Activated naive CD4-positive, alpha-beta T cell treated with anti-CD3 and anti-CD28 coated beads for 36 hours (primary cell): Measurements from ENCODE around the gene SNAI3. TPM values are rescaled to one million over a fixed set of nuclear protein-coding genes. Genes with fewer than 3 reads are reported as not detected.

Experiments used
- CTCF ChIA-PET: fragments of 350-600 bp; sonication (Branson Sonifier 250); formaldehyde crosslinking; loops from one replicate; lab custom pipeline; 2021; ENCODE audit warnings: antibody characterized with exemption; lab: Charles Lee
- DNase-seq: peaks from one replicate; pipeline ENCODE4 v3.0.0-alpha.2; 2020
- H3K27ac Mint-ChIP-seq: one replicate; pipeline ENCODE4 v1.8.0; 2021; ENCODE audit warnings: mild to moderate bottlenecking, mixed read lengths
- H3K27me3 Mint-ChIP-seq: one replicate; pipeline ENCODE4 v1.8.0; 2021; ENCODE audit warnings: low read depth, mixed read lengths
- H3K36me3 Mint-ChIP-seq: one replicate; pipeline ENCODE4 v1.8.0; 2021; ENCODE audit warnings: low read depth, mixed read lengths
- H3K4me1 Mint-ChIP-seq: one replicate; pipeline ENCODE4 v1.8.0; 2021; ENCODE audit warnings: low read depth, mixed read lengths
- H3K4me3 Mint-ChIP-seq: one replicate; pipeline ENCODE4 v1.8.0; 2021; ENCODE audit warnings: mild to moderate bottlenecking, moderate library complexity, mixed read lengths
- H3K9me3 Mint-ChIP-seq: one replicate; pipeline ENCODE4 v1.8.0; 2021; ENCODE audit warnings: mixed read lengths
- intact Hi-C: fragments of 100-400 bp; cut with micrococcal nuclease; formaldehyde crosslinking; loops from one replicate; pipeline ENCODE4 v1.15.1; 2023
- total RNA-seq, 2 experiments: library from RNA; stranded (reverse); gene quantifications; one replicate each; pipeline ENCODE4 v1.2.3, GENCODE V29; 2021

Gene SNAI3
- total RNA-seq, 2 experiments from 2014 or later, result 2.9 to 3.0 TPM

- Mint-ChIP-seq H3K27me3 (no peaks in the 10 kb centered on the region), H3K36me3 (peaks cover 18% of the 10 kb centered on the region), H3K4me3 (no peak overlapping the region), H3K27ac (no peak overlapping the region), H3K9me3 (no peaks in the 10 kb centered on the region), H3K4me1 (no peaks in the 10 kb centered on the region)
- no peak for DNase-seq
- CTCF ChIA-PET, result interaction anchor here (0.8 to 1.7 kb wide), 2 partner anchors 12 to 24 kb away, joined by 3 to 6 read pairs; no protein-coding TSS in a partner anchor
- intact Hi-C loops, result no loop called here
Observed at GRCh38 chr16:88719267-88719932, 33.1 kb upstream of the SNAI3 start.

- CTCF ChIA-PET, result interaction anchor here (0.8 kb wide), 1 partner anchor 11 kb away, joined by 3 read pairs; no protein-coding TSS in a partner anchor
Observed at GRCh38 chr16:88718178-88718577, 31.9 kb upstream of the SNAI3 start.

GRCh38 chr16:88716601-88717001, 30.3 kb upstream of the SNAI3 start:
- Mint-ChIP-seq H3K27ac (no peak overlapping the region), H3K4me1 (no peaks in the 10 kb centered on the region), H3K9me3 (no peaks in the 10 kb centered on the region), H3K4me3 (no peak overlapping the region), H3K36me3 (peaks cover 17% of the 10 kb centered on the region), H3K27me3 (no peaks in the 10 kb centered on the region)
- no peak for DNase-seq
- intact Hi-C loops, result no loop called here
- CTCF ChIA-PET, result interaction anchor here (1.3 kb wide), 1 partner anchor 21 kb away, joined by 4 read pairs; no protein-coding TSS in a partner anchor

More at GRCh38 chr16:88718178-88718577, 31.9 kb upstream of the SNAI3 start:
- H3K36me3 Mint-ChIP-seq, result peaks cover 18% of the 10 kb centered on the region
- intact Hi-C loops, result no loop called here
- DNase-seq, result no peak
- H3K9me3 Mint-ChIP-seq, result no peaks in the 10 kb centered on the region
- H3K4me3 Mint-ChIP-seq, result no peak overlapping the region
- H3K4me1 Mint-ChIP-seq, result no peaks in the 10 kb centered on the region
- no peaks in the 10 kb centered on the region for H3K27me3 Mint-ChIP-seq
- no peak overlapping the region for H3K27ac Mint-ChIP-seq

GRCh38 chr16:88716201-88716600, 29.9 kb upstream of the SNAI3 start:
- Mint-ChIP-seq H3K4me1 (no peaks in the 10 kb centered on the region), H3K4me3 (no peak overlapping the region), H3K9me3 (no peaks in the 10 kb centered on the region), H3K27ac (no peak overlapping the region), H3K36me3 (peaks cover 17% of the 10 kb centered on the region), H3K27me3 (no peaks in the 10 kb centered on the region)
- intact Hi-C loops, result no loop called here
- CTCF ChIA-PET, result interaction anchor here (1.3 kb wide), 1 partner anchor 21 kb away, joined by 4 read pairs; no protein-coding TSS in a partner anchor
- no peak for DNase-seq

- Mint-ChIP-seq H3K36me3 (peaks cover 17% of the 10 kb centered on the region), H3K9me3 (no peaks in the 10 kb centered on the region), H3K4me1 (peaks cover 4% of the 10 kb centered on the region), H3K4me3 (no peak overlapping the region), H3K27ac (no peak overlapping the region), H3K27me3 (no peaks in the 10 kb centered on the region)
- no peak for DNase-seq
- CTCF ChIA-PET, result no interaction called here
- intact Hi-C loops, result no loop called here
Observed at GRCh38 chr16:88715312-88716190, 29.2 kb upstream of the SNAI3 start.

- intact Hi-C loops, result no loop called here
- CTCF ChIA-PET, result no interaction called here
Observed at GRCh38 chr16:88714420-88715302, 28.4 kb upstream of the SNAI3 start.

GRCh38 chr16:88713568-88714419, 27.5 kb upstream of the SNAI3 start:
- Mint-ChIP-seq H3K27me3 (no peaks in the 10 kb centered on the region), H3K27ac (no peak overlapping the region), H3K4me1 (peaks cover 5% of the 10 kb centered on the region)

More at GRCh38 chr16:88714420-88715302, 28.4 kb upstream of the SNAI3 start:
- no peak for DNase-seq
- no peaks in the 10 kb centered on the region for H3K27me3 Mint-ChIP-seq
- no peak overlapping the region for H3K4me3 Mint-ChIP-seq
- no peaks in the 10 kb centered on the region for H3K9me3 Mint-ChIP-seq
- peaks cover 5% of the 10 kb centered on the region for H3K4me1 Mint-ChIP-seq
- peaks cover 13% of the 10 kb centered on the region for H3K36me3 Mint-ChIP-seq
- H3K27ac Mint-ChIP-seq, result no peak overlapping the region

GRCh38 chr16:88713054-88713453, 26.7 kb upstream of the SNAI3 start:
- H3K36me3 Mint-ChIP-seq, result peaks cover 11% of the 10 kb centered on the region
- no peak overlapping the region for H3K27ac Mint-ChIP-seq
- intact Hi-C loops, result no loop called here
- CTCF ChIA-PET, result no interaction called here
- H3K9me3 Mint-ChIP-seq, result no peaks in the 10 kb centered on the region
- H3K27me3 Mint-ChIP-seq, result no peaks in the 10 kb centered on the region
- DNase-seq, result no peak
- H3K4me1 Mint-ChIP-seq, result peaks cover 7% of the 10 kb centered on the region
- no peak overlapping the region for H3K4me3 Mint-ChIP-seq

More at GRCh38 chr16:88713568-88714419, 27.5 kb upstream of the SNAI3 start:
- DNase-seq, result no peak
- CTCF ChIA-PET, result no interaction called here
- Mint-ChIP-seq H3K4me3 (no peak overlapping the region), H3K9me3 (no peaks in the 10 kb centered on the region), H3K36me3 (peaks cover 11% of the 10 kb centered on the region)
- intact Hi-C loops, result no loop called here

GRCh38 chr16:88712362-88712979, 26.2 kb upstream of the SNAI3 start:
- peaks cover 13% of the 10 kb centered on the region for H3K4me1 Mint-ChIP-seq
- no peaks in the 10 kb centered on the region for H3K9me3 Mint-ChIP-seq
- H3K36me3 Mint-ChIP-seq, result peaks cover 9% of the 10 kb centered on the region
- intact Hi-C loops, result no loop called here
- CTCF ChIA-PET, result no interaction called here
- DNase-seq, result no peak
- no peak overlapping the region for H3K4me3 Mint-ChIP-seq
- H3K27me3 Mint-ChIP-seq, result no peaks in the 10 kb centered on the region
- no peak overlapping the region for H3K27ac Mint-ChIP-seq

- peaks cover 19% of the 10 kb centered on the region for H3K4me1 Mint-ChIP-seq
- CTCF ChIA-PET, result no interaction called here
- H3K27me3 Mint-ChIP-seq, result no peaks in the 10 kb centered on the region
- DNase-seq, result no peak
- no peaks in the 10 kb centered on the region for H3K9me3 Mint-ChIP-seq
- no peak overlapping the region for H3K27ac Mint-ChIP-seq
- intact Hi-C loops, result no loop called here
- peaks cover 6% of the 10 kb centered on the region for H3K36me3 Mint-ChIP-seq
- no peak overlapping the region for H3K4me3 Mint-ChIP-seq
Observed at GRCh38 chr16:88711750-88712340, 25.5 kb upstream of the SNAI3 start.
